GM03348 (cell line): Measurements from ENCODE around the gene PHLDB1.
"Not testable (repeated sequence)": the region's sequence is repeated elsewhere in the genome, so short reads cannot be mapped to it uniquely, and the experiment has no call there.

Experiments
- DNase-seq: peaks from one replicate; pipeline ENCODE4 v3.0.0; 2012; ENCODE audit warnings: low spot score

The PHLDB1 gene

DNA sequence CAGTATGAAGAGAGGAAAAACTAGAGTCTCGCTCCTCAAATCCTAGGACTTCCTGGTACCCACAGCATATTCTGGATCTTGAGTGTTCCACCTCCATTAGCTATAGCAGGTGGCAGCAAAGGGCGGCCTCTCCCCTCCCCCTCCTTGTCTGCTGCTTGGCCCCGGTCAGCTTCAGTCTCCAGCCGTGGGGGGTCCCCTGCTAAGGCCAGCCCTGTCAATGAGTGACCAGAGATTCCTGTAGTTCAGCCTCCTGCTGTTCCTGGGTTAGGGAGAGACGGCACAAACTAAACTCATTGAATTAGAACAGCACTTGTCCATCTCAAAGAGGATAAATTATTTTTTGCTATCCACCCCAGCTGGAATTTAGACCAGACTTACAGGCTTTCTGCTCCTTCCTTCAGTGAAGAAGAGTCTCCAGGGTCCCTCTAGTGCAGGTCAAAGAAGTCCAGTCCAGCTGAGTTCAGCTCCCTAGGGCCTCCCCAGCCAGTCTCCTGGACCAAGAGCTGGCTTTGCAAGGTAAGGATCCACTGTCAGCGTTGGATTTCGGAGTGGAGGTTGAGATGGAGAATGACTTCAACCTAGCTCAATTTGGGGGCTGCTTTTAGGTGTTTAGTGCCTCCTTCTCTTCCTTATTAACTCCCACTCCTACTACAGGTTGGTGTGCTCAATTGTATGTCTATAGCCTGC, 1.1 kb upstream of the PHLDB1 start:
- no peak for DNase-seq

DNA sequence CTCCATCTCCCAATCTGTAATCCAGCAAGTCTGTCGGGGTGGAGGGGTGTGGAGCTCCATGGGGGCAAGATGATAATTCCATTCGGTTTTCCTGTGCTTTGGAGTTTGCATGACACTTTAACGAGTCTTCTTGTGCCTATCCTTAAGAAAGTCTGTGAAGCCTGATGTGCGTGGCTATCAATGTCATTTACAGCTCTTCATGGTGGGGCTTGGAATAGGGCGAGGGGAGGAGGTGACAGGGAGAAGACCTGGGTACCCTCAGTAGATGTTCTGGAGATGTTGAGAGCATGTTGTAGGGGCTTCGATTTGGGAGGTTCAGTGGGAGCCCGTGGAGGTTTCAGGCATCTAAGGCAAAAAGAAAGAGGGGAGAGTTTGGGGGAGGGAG, 579 bp upstream of the PHLDB1 start:
- DNase-seq = no peak

DNA sequence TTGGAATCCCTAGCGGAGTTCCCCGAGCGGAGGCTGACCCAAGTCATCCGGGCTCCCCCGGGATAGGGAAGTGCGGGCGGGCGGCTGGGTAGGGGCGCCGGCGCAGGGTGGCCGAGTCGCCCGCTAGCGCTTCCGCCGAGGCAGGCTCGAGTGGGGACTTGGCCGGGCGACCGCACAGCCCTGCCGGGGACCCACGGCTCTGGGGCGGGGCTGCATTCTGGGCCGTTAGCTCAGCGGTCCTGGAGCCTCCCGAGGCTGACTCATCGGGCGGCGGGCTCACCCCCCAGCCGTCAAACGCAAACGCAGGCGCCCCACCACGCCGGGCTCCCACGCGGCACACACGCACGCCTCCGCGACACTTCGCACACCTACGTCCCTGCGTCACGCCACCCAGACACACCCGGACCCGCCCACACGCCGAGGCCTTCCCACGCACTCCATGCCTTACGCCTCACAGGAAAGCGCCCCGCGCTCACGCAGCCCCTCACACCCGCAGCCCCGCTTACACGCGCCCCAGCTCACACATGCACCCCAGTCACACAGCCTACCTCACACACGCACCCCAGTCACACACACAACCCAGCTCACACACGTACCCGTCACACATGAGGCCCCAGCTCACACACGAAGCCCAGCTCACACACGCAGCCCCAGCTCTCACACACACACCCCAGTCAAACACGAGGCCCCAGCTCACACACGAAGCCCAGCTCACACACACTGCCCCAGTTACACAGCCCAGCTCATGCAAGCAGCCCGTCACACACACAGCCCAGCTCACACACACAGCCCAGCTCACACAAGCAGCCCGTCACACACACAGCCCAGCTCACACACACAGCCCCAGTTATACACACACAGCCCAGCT, 1.2 kb downstream of the PHLDB1 start:
- peak; percentile 90 for DNase-seq

DNA sequence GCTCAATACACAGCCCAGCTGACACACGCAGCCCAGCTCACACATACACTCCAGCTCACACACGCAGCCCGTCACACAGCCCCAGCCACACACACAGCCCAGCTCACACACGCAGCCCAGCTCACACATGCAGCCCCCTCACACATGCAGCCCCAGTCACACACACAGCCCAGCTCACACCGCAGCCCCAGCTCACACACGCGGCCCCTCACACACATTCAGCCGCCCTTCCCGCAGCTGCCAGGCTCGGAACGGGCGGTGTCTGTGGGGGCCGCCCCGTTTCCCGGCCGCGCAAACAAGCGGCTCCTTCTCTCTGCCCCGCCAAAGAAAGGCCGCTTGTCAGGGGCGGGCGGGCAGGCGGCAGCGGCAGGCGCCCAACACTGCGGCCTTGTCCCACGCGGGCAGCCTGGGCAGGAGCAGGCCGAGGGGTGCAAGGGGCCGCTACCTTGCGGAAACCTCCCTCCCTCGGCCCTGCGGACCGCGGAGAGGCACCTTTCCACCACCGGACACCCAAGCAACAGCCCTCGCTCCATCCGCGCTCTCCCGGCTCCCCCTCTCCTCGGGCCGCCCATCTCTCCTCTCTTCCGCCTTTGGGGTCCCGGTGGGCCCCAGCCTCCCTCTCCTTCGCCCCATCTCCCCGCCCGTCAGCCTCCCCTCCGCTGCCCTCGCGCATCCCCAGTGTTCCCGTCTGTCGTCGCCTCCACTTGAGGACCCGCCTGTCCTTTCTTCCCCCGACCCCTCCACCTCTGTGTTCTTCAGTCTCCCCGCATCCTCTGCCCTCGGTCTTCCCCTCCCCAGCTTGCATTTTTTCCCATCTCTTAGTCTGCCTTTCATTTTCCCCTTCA, 2.2 kb downstream of the PHLDB1 start:
- DNase-seq = no peak

DNA sequence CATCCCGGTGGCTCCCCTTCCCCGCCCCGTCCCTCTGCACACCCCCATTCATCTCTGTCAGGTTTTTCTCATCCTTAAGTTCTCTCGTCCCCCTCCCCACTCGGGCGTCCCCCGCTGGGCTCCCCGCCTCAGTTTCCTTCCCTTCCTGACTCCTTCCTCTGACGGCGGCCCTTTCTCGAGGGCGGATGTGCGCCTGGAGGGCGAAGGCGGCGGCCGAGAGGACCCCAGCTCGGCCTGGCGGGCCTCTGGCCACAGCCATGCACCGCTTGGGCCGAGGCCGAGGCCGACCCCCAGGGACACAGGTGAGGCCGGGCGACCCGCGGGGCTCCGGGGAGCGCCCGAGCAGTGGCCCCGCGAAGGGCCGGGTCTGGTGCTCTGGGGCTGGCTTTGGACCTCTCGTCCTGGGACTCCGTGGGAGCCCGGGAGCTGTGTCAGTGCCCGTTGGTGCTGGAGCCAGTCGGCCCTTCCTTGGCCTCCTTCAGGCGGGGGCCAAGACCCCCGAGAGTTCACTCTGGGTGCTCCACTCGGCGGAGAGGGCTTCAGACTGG, 2.9 kb downstream of the PHLDB1 start:
- no peak for DNase-seq

DNA sequence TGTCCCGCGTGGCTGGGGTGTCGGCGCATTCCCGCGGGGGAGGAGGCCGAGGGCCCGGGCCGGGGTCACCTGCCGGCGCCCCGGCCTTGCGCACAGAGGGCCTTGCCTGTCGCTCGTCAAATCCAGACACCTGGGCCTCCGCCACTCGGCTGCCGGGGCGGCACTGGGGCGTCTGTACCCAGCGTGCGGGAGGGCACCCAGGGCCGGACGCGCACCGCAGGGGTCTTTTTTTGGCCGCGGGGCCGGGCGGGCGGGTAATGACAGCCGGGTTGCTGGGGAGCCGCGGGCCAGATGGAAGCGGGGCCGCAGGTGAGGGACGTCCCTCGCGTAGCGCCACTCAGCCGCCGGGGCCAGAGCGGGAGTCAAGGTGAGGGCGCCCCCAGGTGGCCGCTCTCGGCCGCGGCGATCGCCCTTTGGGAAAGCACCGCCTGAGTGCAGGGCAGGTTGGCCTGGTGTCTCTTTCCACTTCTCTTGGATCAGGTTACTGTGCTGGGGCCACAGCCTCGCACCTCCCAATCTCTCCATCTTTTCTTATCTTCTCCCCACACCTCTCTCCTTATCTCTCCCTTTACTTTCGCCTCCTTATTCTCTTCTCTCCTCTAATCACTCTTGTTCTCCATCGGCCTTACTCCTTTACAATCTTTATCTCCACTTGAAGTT, 3.5 kb downstream of the PHLDB1 start:
- DNase-seq = peak; percentile 79

DNA sequence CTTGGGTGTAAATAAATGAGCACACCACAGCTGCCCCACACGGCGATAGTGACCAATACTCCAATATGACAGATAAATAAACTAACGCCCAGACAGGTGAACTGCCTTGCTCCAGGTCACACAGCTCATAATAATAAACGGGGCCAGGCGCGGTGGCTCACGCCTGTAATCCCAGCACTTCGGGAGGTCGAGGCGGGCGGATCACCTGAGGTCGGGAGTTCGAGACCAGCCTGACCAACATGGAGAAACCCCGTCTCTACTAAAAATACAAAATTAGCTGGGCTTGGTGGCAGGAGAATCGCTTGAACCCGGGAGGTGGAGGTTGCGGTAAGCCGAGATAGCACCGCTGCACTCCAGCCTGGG, 4.0 kb downstream of the PHLDB1 start:
- not testable (repeated sequence) for DNase-seq

DNA sequence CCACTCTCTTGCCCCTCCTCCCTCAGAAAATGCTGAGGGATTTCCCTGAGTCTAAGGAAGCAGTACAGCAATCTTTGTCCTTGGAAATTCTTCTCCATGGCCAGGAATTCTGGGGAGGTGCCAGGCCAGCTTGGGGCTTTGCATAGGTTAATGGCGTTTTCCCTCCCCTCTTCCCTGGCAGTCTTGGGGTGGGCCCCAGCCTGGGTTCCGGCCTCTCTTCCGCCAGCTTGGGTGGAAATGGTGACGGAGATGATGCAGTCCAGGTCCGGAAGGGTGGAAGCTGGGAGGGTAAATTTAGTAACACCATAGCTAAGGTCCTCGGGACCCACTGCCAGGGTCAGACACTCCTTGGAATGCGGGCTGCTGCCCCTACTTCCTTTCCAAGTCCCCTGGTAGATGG, 5.0 kb downstream of the PHLDB1 start:
- DNase-seq = no peak

DNA sequence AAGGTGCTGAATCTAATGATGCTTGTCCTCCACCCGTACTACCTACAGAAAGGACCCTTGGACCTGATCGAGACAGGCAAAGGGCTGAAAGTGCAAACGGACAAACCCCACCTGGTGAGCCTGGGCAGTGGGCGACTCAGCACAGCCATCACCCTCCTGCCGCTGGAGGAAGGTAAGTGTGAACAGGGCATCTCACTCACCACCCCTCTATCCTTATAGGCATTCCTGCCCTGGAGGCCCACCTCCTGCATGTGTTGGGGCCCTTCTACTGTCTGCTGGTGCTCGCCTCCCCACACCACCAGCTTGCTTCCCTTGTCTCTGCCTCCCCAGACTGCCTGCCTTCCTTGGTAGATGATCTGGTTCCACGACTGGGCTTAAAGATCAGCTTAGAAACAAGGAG, 7.1 kb downstream of the PHLDB1 start:
- no peak for DNase-seq

DNA sequence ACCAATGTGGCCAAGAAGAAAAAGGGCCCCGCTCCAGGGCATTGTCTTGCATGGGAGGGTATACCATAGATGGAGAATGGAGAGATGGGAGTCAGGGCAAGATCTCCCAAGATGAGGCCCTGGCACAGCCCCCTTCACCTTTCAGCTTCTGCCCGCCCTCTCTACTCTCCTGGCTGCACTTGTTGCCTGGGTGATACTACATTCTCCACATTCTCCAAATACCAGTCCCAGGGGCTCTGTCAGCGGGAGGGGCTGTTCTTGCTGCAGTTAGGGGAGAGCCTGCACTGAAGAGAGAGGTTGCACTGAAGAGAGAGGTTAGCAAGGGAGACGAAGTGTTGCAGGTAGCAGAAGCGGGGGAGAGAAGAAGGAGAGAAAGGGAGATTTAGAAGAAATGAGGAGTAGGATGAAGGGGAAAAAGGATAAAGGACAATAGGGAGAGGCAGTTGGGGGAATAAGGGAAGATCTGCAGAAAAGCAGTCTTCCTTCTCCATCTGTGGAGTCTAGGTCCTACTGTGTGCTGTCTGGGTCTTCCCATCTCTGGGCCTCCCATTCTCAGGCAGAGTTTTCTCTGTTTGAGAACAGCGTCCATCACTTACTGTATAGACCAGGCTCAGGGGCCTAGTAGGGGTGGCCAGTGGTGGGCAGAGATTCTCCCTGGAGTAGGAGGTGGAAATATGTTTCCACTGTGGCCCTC, 8.0 kb downstream of the PHLDB1 start:
- no peak for DNase-seq

DNA sequence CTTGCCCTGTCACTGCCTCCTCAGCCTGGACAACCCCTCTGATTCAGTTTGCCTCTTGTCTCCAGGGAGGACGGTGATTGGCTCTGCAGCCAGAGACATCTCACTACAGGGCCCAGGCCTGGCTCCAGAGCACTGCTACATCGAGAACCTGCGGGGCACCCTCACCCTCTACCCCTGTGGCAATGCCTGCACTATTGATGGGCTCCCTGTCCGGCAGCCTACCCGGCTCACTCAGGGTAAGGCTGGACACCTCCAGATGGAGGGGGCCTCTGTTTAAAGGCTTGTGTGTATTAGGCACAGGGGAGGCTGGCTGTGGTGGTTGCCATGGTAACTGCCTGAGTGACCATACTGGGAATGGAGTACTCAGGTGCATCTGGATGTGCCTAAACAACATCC, 8.6 kb downstream of the PHLDB1 start:
- DNase-seq = no peak

DNA sequence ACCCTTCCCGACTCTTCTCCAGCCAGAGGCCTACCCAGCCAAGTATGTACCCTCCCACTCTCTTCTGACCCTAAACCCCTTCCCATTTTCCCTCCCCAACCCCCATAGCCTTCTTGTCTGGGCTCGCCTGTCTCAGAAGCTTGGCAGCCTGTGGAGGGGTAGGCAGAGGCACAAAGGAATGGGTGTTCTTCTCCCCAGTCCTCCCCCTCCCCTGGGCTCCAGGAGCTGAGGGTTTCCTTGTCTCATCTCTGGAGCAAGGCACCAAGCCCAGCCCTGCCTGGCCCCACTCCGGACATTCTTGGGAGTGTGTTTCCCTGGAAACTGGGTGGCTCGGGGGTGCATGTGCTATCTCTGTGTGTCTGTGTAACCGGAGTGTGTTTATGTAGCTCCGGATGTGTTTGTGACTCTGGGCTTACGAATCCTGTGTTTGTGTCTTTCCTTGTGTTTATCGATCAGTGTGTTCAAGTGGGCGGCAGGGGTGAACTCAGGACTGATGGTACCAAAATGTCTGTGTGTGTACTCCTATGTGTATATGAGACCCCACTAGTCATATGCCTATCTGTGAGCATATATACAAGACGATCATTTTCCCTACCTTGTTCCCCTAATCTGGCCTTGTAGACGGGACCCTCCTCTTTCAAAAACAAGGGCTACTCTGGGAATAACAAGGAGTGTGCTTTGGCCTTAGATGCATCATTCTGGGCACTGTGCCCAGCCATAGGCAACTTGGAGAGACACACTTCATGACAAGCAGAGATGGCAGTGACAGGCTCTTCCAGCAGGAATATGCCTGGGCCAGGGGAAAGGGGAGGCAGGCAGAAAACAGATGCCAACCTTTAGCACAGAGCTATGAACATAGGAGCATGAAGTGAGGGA, 10.9 kb downstream of the PHLDB1 start:
- peak; percentile 79 for DNase-seq

DNA sequence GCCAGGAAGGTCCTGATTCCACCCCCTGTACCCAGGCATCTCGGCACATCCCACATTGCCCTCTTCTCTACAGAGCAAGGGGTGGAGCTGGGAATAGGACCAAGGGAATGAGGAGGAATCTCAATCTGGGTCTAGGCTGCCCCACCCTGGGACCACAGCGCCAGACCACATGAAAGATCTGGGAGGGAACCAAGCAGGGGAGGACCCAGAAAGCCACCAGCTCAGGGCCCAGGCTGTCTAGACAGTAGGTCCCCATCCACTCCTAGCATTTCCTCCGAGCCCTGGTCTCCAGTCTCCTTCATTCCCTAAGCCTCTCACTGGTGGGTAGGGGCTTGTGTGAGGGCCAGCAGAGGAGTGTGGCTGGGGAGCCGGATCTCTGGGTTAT, 11.6 kb downstream of the PHLDB1 start:
- peak; percentile 85 for DNase-seq

DNA sequence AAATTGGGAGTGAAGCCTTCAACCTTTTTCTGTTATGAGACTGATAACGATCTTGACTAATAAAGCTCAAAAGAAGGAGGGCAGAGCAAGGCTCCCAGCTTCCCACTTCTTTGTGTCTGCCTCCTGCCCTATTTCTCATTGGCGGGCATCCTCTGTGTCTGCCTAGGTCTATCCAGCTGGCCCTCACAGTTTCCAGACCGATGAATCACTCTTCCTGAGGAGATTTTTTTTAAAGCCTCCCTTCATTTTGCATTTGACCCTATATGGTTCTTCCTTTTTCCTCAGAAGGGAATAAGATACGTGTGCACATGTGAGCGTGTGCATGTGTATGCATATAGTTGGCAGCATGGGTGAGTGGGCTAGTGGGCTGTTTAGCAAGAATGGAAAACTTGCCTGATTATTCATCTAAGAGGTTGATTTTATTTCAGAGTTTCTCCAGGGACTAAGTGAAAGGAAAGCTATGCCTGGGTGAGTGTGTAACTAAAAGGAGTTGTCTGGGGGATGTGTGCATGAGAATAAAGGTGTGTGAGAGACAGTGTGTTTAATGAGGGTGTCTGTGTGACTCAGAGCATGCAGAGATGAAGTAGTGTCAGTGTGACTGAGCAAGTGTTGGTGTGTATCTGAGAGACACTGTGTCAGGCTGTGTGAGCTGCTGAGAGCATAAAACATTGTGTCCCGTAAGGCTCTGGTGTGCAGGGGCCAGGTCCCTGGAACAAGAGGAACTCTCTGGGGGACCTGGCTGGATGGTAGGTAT, 12.2 kb downstream of the PHLDB1 start:
- peak; percentile 89 for DNase-seq

DNA sequence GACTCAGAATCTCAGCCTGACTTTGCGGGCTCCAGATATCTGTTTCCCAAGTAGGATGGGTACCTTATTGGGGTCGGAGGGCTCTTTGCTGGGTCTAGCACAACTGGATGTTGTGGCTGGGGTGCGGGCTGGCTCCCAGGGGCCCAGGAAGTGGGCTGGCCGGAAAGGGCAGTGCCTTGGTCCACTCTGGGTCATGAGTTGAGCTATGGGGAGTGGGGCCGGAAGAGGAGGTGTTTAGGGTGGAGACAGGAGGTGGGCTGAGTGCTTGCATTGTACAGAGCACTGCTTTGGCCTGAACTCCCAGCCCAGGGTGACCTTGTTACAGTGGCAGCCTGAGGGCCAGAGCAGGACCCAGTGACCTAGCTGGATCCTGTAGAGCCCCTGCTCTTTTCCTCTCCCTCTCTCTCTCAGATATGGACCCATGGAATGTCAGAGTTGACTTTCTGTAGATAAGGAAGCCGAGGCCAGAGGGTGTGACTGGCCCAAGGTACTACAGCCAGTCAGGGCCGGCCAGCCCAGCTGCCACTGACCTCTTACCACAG, 13.2 kb downstream of the PHLDB1 start:
- no peak for DNase-seq

DNA sequence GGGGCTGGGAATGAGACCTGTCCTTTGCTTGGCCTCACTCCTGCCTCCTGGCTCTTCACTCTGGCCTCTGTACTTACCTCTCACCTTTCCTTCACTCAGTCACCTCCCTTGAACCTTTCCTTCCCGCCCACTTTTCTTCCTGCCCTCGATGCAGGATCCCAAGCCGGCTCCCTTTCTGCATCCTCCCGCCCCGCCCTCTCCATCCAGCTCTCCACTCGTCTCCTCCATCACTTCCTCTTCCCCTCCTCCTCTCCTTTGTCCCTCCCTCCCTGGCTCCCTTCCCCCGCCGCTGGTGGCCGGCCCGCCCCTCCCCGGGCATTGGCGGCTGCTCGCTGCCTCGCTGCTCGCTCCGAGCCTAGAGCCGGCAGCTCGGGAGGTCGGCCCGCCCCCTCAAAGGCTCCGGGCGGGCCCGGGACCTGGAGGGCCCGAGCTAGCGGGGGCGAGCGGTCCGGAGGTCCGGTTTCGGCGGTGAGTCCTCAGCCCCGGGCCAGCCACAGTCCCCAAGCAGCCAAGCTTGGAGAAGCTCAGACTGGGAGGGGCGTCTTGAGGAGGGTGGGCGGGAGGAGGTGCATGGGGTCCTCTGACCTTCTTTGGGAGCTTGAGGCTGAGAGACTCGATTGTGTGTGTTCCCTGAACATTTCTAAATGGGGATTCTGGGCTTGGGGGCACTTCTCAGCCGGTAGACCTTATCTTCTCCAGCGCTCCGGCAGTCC, 13.8 kb downstream of the PHLDB1 start:
- DNase-seq = peak; percentile 95

DNA sequence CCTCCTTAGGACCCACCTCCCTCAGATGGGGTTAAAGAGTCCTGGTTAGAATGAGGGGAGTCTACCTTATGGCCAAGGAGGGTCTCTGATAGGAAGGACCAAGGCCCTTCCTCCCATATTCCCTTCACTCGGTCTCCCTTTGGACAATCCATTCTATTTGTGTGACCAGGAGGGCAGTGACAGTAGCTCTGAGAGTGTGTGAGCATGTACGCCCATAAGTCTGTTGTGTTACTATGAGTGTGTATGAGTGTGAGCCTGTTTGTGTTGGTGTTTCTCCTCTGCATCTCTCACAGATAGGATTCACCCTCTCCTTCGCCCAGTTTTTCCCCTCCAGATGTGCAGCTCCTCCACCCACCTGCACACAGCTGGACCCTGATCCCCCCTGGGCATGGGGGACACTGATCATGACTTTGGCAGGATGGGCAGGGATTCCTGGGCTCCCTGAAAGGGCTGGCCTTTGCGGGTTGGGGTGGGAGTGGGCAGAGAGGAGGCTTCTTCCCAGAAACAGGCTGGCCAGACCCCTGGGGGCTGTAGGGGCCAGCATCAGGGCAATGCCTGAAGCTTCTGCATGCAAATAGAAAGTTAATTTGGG, 14.5 kb downstream of the PHLDB1 start:
- DNase-seq = no peak
